Chondrocyte (in vitro differentiated cells): ENCODE results near the gene SMIM28. TPM values are rescaled to one million over a fixed set of nuclear protein-coding genes. Genes with fewer than 3 reads are reported as not detected.

Experiments used
- DNase-seq: peaks from one replicate; pipeline ENCODE4 v3.0.0; 2021; ENCODE audit warnings: mixed read lengths, low spot score
- H3K27ac Mint-ChIP-seq: one replicate; pipeline ENCODE4 v1.8.0; 2021; ENCODE audit warnings: mild to moderate bottlenecking, moderate library complexity, mixed read lengths; ENCODE audit not compliant: unreplicated experiment
- H3K27me3 Mint-ChIP-seq: 2 replicates; pipeline ENCODE4 v1.8.0; 2021; ENCODE audit warnings: low read depth, mixed read lengths
- H3K36me3 Mint-ChIP-seq: 2 replicates; pipeline ENCODE4 v1.8.0; 2021; ENCODE audit warnings: low read depth, mixed read lengths
- H3K4me1 Mint-ChIP-seq: 2 replicates; pipeline ENCODE4 v1.8.0; 2021; ENCODE audit warnings: low read depth, mild to moderate bottlenecking, mixed read lengths
- H3K4me3 Mint-ChIP-seq: one replicate; pipeline ENCODE4 v1.8.0; 2021; ENCODE audit warnings: mild to moderate bottlenecking, moderate library complexity, mixed read lengths; ENCODE audit not compliant: unreplicated experiment
- H3K9me3 Mint-ChIP-seq: 2 replicates; pipeline ENCODE4 v1.8.0; 2021; ENCODE audit warnings: low read depth, mixed read lengths
- total RNA-seq: library from RNA; stranded (reverse); gene quantifications from 3 replicates; pipeline ENCODE4 v1.2.1, GENCODE V29; 2021
- TF ChIP-seq, protein P1 (sequence below): fragments of 200-600 bp; sonication (generic); IDR thresholded peaks from 2 replicates; pipeline ENCODE4 v1.5.0; 2021; ENCODE audit warnings: antibody characterized with exemption, mild to moderate bottlenecking, moderate library complexity

Gene SMIM28
- total RNA-seq, 1 donor from 2014 or later: not detected

DNA sequence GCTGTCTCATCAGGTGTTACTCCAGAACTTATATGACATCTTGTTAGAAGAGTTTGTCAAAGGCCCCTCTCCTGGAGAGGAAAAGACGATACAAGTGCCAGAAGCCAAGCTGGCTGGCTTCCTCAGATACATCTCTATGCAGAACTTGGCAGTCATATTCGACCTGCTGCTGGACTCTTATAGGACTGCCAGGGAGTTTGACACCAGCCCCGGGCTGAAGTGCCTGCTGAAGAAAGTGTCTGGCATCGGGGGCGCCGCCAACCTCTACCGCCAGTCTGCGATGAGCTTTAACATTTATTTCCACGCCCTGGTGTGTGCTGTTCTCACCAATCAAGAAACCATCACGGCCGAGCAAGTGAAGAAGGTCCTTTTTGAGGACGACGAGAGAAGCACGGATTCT, 43.7 kb upstream of the SMIM28 start:
- TF ChIP-seq, protein P1, sequence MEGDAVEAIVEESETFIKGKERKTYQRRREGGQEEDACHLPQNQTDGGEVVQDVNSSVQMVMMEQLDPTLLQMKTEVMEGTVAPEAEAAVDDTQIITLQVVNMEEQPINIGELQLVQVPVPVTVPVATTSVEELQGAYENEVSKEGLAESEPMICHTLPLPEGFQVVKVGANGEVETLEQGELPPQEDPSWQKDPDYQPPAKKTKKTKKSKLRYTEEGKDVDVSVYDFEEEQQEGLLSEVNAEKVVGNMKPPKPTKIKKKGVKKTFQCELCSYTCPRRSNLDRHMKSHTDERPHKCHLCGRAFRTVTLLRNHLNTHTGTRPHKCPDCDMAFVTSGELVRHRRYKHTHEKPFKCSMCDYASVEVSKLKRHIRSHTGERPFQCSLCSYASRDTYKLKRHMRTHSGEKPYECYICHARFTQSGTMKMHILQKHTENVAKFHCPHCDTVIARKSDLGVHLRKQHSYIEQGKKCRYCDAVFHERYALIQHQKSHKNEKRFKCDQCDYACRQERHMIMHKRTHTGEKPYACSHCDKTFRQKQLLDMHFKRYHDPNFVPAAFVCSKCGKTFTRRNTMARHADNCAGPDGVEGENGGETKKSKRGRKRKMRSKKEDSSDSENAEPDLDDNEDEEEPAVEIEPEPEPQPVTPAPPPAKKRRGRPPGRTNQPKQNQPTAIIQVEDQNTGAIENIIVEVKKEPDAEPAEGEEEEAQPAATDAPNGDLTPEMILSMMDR: no peak
- Mint-ChIP-seq H3K36me3 (peaks cover 4% of the 10 kb centered on the region), H3K4me3 (no peak overlapping the region), H3K27me3 (no peaks in the 10 kb centered on the region), H3K4me1 (no peaks in the 10 kb centered on the region), H3K27ac (no peak overlapping the region), H3K9me3 (no peaks in the 10 kb centered on the region)
- DNase-seq: no peak

DNA sequence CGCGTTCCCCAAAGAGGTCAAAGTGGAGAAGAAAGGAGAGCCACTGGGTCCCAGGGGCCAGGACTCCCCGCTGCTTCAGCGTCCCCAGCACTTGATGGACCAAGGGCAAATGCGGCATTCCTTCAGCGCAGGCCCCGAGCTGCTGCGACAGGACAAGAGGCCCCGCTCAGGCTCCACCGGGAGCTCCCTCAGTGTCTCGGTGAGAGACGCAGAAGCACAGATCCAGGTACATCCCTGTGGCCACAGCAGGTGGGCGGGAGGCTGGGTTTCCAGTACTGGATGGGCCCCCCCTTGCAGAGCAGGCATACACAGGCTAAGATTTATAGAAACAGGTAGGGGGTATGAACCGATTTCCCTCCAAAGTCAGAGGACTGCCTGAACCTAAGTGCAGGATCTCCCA, 42.7 kb upstream of the SMIM28 start:
- H3K27me3 Mint-ChIP-seq: no peaks in the 10 kb centered on the region
- TF ChIP-seq, protein P1: no peak
- H3K27ac Mint-ChIP-seq: no peak overlapping the region
- H3K36me3 Mint-ChIP-seq: peaks cover 4% of the 10 kb centered on the region
- DNase-seq: no peak
- no peaks in the 10 kb centered on the region for H3K4me1 Mint-ChIP-seq
- no peaks in the 10 kb centered on the region for H3K9me3 Mint-ChIP-seq
- no peak overlapping the region for H3K4me3 Mint-ChIP-seq

DNA sequence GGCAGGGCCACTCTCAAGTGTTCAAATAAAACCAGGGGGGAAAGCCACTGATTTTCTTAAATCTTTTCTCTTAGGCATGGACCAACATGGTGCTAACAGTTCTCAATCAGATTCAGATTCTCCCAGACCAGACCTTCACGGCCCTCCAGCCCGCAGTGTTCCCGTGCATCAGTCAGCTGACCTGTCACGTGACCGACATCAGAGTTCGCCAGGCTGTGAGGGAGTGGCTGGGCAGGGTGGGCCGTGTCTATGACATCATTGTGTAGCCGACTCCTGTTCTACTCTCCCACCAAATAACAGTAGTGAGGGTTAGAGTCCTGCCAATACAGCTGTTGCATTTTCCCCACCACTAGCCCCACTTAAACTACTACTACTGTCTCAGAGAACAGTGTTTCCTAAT, 41.5 kb upstream of the SMIM28 start:
- Mint-ChIP-seq H3K4me1 (no peaks in the 10 kb centered on the region), H3K4me3 (no peak overlapping the region), H3K27me3 (no peaks in the 10 kb centered on the region), H3K36me3 (peaks cover 4% of the 10 kb centered on the region), H3K9me3 (no peaks in the 10 kb centered on the region), H3K27ac (no peak overlapping the region)
- DNase-seq: no peak
- TF ChIP-seq, protein P1: no peak

DNA sequence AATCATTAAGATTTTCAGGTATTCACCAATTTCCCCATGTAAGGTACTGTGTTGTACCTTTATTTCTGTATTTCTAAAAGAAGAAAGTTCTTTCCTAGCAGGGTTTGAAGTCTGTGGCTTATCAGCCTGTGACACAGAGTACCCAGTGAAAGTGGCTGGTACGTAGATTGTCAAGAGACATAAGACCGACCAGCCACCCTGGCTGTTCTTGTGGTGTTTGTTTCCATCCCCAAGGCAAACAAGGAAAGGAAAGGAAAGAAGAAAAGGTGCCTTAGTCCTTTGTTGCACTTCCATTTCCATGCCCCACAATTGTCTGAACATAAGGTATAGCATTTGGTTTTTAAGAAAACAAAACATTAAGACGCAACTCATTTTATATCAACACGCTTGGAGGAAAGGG, 40.6 kb upstream of the SMIM28 start:
- H3K4me3 Mint-ChIP-seq: no peak overlapping the region
- no peaks in the 10 kb centered on the region for H3K9me3 Mint-ChIP-seq
- no peaks in the 10 kb centered on the region for H3K4me1 Mint-ChIP-seq
- DNase-seq: no peak
- H3K27me3 Mint-ChIP-seq: no peaks in the 10 kb centered on the region
- TF ChIP-seq, protein P1: no peak
- peaks cover 4% of the 10 kb centered on the region for H3K36me3 Mint-ChIP-seq
- H3K27ac Mint-ChIP-seq: no peak overlapping the region

DNA sequence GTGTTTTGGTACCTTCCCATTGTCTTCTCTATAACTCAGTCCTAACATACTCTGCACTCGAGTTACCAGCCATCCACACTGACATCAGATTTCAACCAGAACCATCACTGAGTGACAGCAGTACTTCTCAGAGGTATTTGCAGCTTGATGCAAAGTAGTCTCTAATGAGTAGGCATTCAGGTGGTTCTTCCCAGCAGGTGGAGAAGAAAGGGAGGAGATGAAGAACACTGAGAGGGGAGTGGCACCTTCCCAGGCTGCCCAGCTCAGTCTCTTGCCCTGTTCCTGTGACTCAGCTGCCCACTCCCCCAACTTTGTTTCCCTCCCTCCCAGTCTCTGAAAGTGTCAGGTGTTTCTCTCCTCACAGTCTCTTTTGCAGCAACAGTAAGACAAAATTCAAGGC, 38.7 kb upstream of the SMIM28 start:
- Mint-ChIP-seq H3K4me3 (no peak overlapping the region), H3K9me3 (no peaks in the 10 kb centered on the region), H3K27me3 (no peaks in the 10 kb centered on the region), H3K4me1 (no peaks in the 10 kb centered on the region), H3K27ac (no peak overlapping the region), H3K36me3 (peaks cover 4% of the 10 kb centered on the region)
- TF ChIP-seq, protein P1: no peak
- DNase-seq: no peak
